B cell (primary cell): ENCODE results near the gene EEF1AKMT2. TPM values are rescaled to one million over a fixed set of nuclear protein-coding genes. Genes with fewer than 3 reads are reported as not detected.

Experiments used
- ATAC-seq: fragments of 200-7000 bp; cut with Tn5 transposase; one replicate; pipeline ENCODE4 v1.10.0; 2021; ENCODE audit warnings: low read depth, mild to moderate bottlenecking, moderate number of reproducible peaks, moderate library complexity
- CTCF ChIA-PET: fragments of 350-600 bp; sonication (Branson Sonifier 250); formaldehyde crosslinking; loops from one replicate; lab custom pipeline; 2021; ENCODE audit warnings: antibody characterized with exemption, inconsistent platforms; lab: Charles Lee
- POLR2A ChIA-PET: fragments of 350-600 bp; sonication (Branson Sonifier 250); formaldehyde crosslinking; loops from one replicate; lab custom pipeline; 2021; ENCODE audit warnings: antibody characterized with exemption; lab: Charles Lee
- DNase-seq: peaks from one replicate; pipeline ENCODE4 v3.0.0; 2013
- H2AFZ ChIP-seq: 2 replicates; pipeline ENCODE4 v1.6.1; 2012; ENCODE audit warnings: mild to moderate bottlenecking, low read depth, low read length; ENCODE audit not compliant: insufficient read depth, poor library complexity, severe bottlenecking
- H3K27ac ChIP-seq, 2 donors: 1 replicate in 1 of 2; 2 replicates in 1 of 2; pipeline ENCODE4 v1.5.1; 2012 to 2013; ENCODE audit warnings: low read length in 2 of 2, mild to moderate bottlenecking in 2 of 2, moderate library complexity in 1 of 2
- H3K27me3 ChIP-seq, 4 experiments: fragments of 200-600 bp in 1 of 4; sonication (generic) in 1 of 4; replicated peaks in 1 of 4; 1 replicate in 2 of 4; 2 replicates in 2 of 4; pipeline versions ENCODE4 v1.6.1 to v1.7.0; 2013 to 2016; ENCODE audit warnings: low read length in 3 of 4, mild to moderate bottlenecking in 2 of 4, mixed read lengths in 1 of 4, moderate library complexity in 1 of 4; ENCODE audit not compliant: insufficient read depth in 4 of 4, control insufficient read depth in 3 of 4; ENCODE audit errors: control extremely low read depth in 1 of 4
- H3K36me3 ChIP-seq, 2 experiments: replicated peaks in 1 of 2; 1 replicate in 1 of 2; 2 replicates in 1 of 2; pipeline versions ENCODE4 v1.6.1 to v1.7.1; 2013; ENCODE audit warnings: low read length in 1 of 2; ENCODE audit not compliant: insufficient read depth in 2 of 2, control insufficient read depth in 1 of 2; ENCODE audit errors: control extremely low read depth in 1 of 2, extremely low read depth in 1 of 2
- H3K4me1 ChIP-seq, 2 donors: fragments of 200-600 bp in 1 of 2; sonication (generic) in 1 of 2; 1 replicate in 1 of 2; 2 replicates in 1 of 2; pipeline versions ENCODE4 v1.5.1 to v1.6.1; 2013 to 2017; ENCODE audit warnings: low read length in 2 of 2; ENCODE audit not compliant: control insufficient read depth in 2 of 2, insufficient read depth in 2 of 2
- H3K4me2 ChIP-seq: replicated peaks from 2 replicates; pipeline ENCODE3; 2012; ENCODE audit warnings: mild to moderate bottlenecking, low read depth, low read length; ENCODE audit not compliant: poor library complexity, severe bottlenecking
- H3K4me3 ChIP-seq, 5 experiments: fragments of 200-600 bp in 1 of 5; sonication (generic) in 1 of 5; 1 replicate in 3 of 5; 2 replicates in 2 of 5; pipeline versions ENCODE4 v1.5.1 to v1.7.0; 2011 to 2016; ENCODE audit warnings: low read length in 4 of 5, mild to moderate bottlenecking in 4 of 5, low read depth in 2 of 5, control low read depth in 1 of 5, moderate library complexity in 1 of 5; ENCODE audit not compliant: insufficient read depth in 1 of 5; ENCODE audit errors: control extremely low read depth in 1 of 5, extremely low read depth in 1 of 5
- H3K79me2 ChIP-seq: fragments of 200-600 bp; sonication (generic); one replicate; pipeline ENCODE4 v1.6.0; 2016; ENCODE audit warnings: low read length; ENCODE audit not compliant: control insufficient read depth, insufficient read depth
- H3K9ac ChIP-seq: fragments of 200-600 bp; sonication (generic); 2 replicates; pipeline ENCODE4 v1.6.1; 2017; ENCODE audit warnings: mild to moderate bottlenecking, low read length, moderate library complexity
- H3K9me3 ChIP-seq, 3 donors: one replicate each; pipeline versions ENCODE4 v1.6.1 to v1.7.1; 2013; ENCODE audit warnings: low read length in 2 of 3; ENCODE audit not compliant: control insufficient read depth in 2 of 3, insufficient read depth in 1 of 3; ENCODE audit errors: control extremely low read depth in 1 of 3
- H4K20me1 ChIP-seq: 2 replicates; pipeline ENCODE4 v1.6.0; 2012; ENCODE audit warnings: mild to moderate bottlenecking, low read length; ENCODE audit not compliant: insufficient read depth, control insufficient read depth, poor library complexity, severe bottlenecking
- H3K27ac Mint-ChIP-seq: one replicate; pipeline ENCODE4 v1.8.0; 2021; ENCODE audit warnings: mixed read lengths
- H3K27me3 Mint-ChIP-seq: one replicate; pipeline ENCODE4 v1.8.0; 2021; ENCODE audit warnings: mixed read lengths
- H3K4me1 Mint-ChIP-seq: one replicate; pipeline ENCODE4 v1.8.0; 2021; ENCODE audit warnings: mixed read lengths
- H3K4me3 Mint-ChIP-seq: one replicate; pipeline ENCODE4 v1.8.0; 2021; ENCODE audit warnings: mixed read lengths
- H3K9me3 Mint-ChIP-seq: one replicate; pipeline ENCODE4 v1.8.0; 2022; ENCODE audit warnings: mixed read lengths; ENCODE audit not compliant: insufficient read depth
- CTCF ChIP-seq: fragments of 200-600 bp; IDR thresholded peaks from one replicate; pipeline ENCODE4 v1.8.0; 2022; ENCODE audit warnings: antibody characterized with exemption, mild to moderate bottlenecking
- EZH2 ChIP-seq: IDR thresholded peaks from 2 replicates; pipeline ENCODE4 v1.6.1; 2012; ENCODE audit warnings: borderline replicate concordance, low read depth, mild to moderate bottlenecking, moderate library complexity, low read length; ENCODE audit not compliant: insufficient read depth, poor library complexity, severe bottlenecking
- WGBS: methylation state at CpG from one replicate; pipeline ENCODE4 v1.1.5; 2013; ENCODE audit warnings: missing lambda C conversion rate; ENCODE audit not compliant: insufficient coverage; 5-methylcytosine and 5-hydroxymethylcytosine counted together
- intact Hi-C: fragments of 100-400 bp; cut with micrococcal nuclease; formaldehyde crosslinking; loops from one replicate; pipeline ENCODE4 v1.10.0; 2022
- polyA plus RNA-seq: library from polyadenylated mRNA; depleted of rRNA; stranded (reverse); fragments of >200 nt; gene quantifications from 2 replicates; pipeline ENCODE4 v1.2.3, GENCODE V29; 2012
- total RNA-seq, 2 donors: library from RNA; stranded (reverse); fragments of 120-200 nt in 1 of 2; gene quantifications; 1 replicate in 1 of 2; 2 replicates in 1 of 2; pipeline versions ENCODE4 v1.2.3 to v1.2.4, GENCODE V29; 2013 to 2022

The EEF1AKMT2 gene
- total and polyA plus RNA-seq, 2 donors (not counting 1 experiment from before 2014, with no cell fraction given), result 8.8 to 15.0 TPM

- Histone ChIP-seq H3K4me3 (peak overlapping the region; percentile 66 to 92 (median 78)), H3K27me3 (no peaks in the 10 kb centered on the region), H2AFZ (peak overlapping the region; percentile 29), H3K9me3 (no peaks in the 10 kb centered on the region), H3K4me1 (peaks cover 48 to 61% of the 10 kb centered on the region in 2 donors), H3K79me2 (peaks cover 66% of the 10 kb centered on the region), H4K20me1 (peaks cover 28% of the 10 kb centered on the region), H3K27ac (peak overlapping the region; percentile 79 to 98), H3K36me3 (peaks cover 0 to 6% of the 10 kb centered on the region in 2 experiments), H3K9ac (peak overlapping the region; percentile 79), H3K4me2 (peak overlapping the region; percentile 90)
- no peak for ATAC-seq
- POLR2A ChIA-PET, result interaction anchor here (0.6 to 3.6 kb wide), 17 partner anchors 17 to 210 kb away, joined by 3 to 62 read pairs (median 5); no protein-coding TSS in a partner anchor
- peak overlapping the region; percentile 98 for H3K27ac Mint-ChIP-seq
- TF ChIP-seq CTCF (no peak), EZH2 (no peak)
- peaks cover 61% of the 10 kb centered on the region for H3K4me1 Mint-ChIP-seq
- peak; percentile 43 for DNase-seq
- WGBS, result 7% methylated on average over 31 of the region's 42 CpGs
- H3K4me3 Mint-ChIP-seq, result peak overlapping the region; percentile 93
- intact Hi-C loops, result loop anchor here (2.0 to 10.0 kb wide), 2 partner anchors 512 to 648 kb away; partner anchors contain the start of gene CHST15
- CTCF ChIA-PET, result interaction anchor here (0.6 to 7.9 kb wide), 24 partner anchors 18 to 218 kb away, joined by 3 to 357 read pairs (median 22); partner anchors contain the start of gene EEF1AKMT2
- no peaks in the 10 kb centered on the region for H3K9me3 Mint-ChIP-seq
- H3K27me3 Mint-ChIP-seq, result no peaks in the 10 kb centered on the region
Measured at GRCh38 chr10:124742413-124743190, 49.1 kb downstream of the EEF1AKMT2 start.
